HCT116 (cell line): ENCODE data around the gene ANKS1A. TPM values are rescaled to one million over a fixed set of nuclear protein-coding genes. Genes with fewer than 3 reads are reported as not detected.

Experiments
- ATAC-seq: fragments of 200-7000 bp; cut with Tn5 transposase; 2 replicates; pipeline ENCODE4 v1.9.1; 2020; ENCODE audit warnings: mild to moderate bottlenecking, moderate library complexity
- BruUV-seq: library from RNA; stranded (reverse); fragments of 400-500 nt; replicated peaks from 2 replicates; lab custom pipeline; 2021; lab: Mats Ljungman, UMichigan
- CTCF ChIA-PET: fragments of 300-600 bp; sonication (Branson Sonifier 250); formaldehyde crosslinking; loops from one replicate; lab custom pipeline; 2021; ENCODE audit warnings: antibody characterized with exemption; lab: Charles Lee
- POLR2A ChIA-PET: fragments of 300-600, 350-600 bp; sonication (Branson Sonifier 250); formaldehyde crosslinking; loops from one replicate; lab custom pipeline; 2021; ENCODE audit warnings: antibody characterized with exemption; lab: Charles Lee
- RAD21 ChIA-PET, 2 experiments: fragments of 300-600 bp; sonication (Branson Sonifier 250); formaldehyde crosslinking; loops; one replicate each; lab custom pipeline; 2023; ENCODE audit warnings: low total read pairs in 2 of 2; ENCODE audit not compliant: uncharacterized antibody in 2 of 2, unreplicated experiment in 2 of 2, low non-redundant PET in 1 of 2; lab: Charles Lee
- DNase-seq: peaks from one replicate; pipeline ENCODE4 v3.0.0-alpha.2; 2010; ENCODE audit warnings: low read depth, low spot score
- H2AFZ ChIP-seq: fragments of 200-600 bp; shearing (Covaris generic), sonication (generic); 2 replicates; pipeline ENCODE4 v1.6.1; 2017; ENCODE audit warnings: low read depth, mixed run types, mixed read lengths, antibody characterized with exemption, low read length; ENCODE audit not compliant: poor library complexity, severe bottlenecking
- H3K27ac ChIP-seq: 2 replicates; pipeline ENCODE4 v1.5.1; 2012; ENCODE audit warnings: low read depth, low read length
- H3K27me3 ChIP-seq: fragments of 200-600 bp; sonication (generic); 2 replicates; pipeline ENCODE4 v1.6.1; 2016; ENCODE audit warnings: mixed run types, low read length, mixed read lengths; ENCODE audit not compliant: insufficient read depth
- H3K36me3 ChIP-seq, 2 experiments: fragments of 200-500 bp in 1 of 2; fragments of 200-600 bp in 1 of 2; sonication (Bioruptor generic) in 1 of 2; sonication (generic) in 1 of 2; 2 replicates each; pipeline versions ENCODE4 v1.5.1 to v1.6.1; 2014 to 2016; ENCODE audit warnings: low read length in 2 of 2, inconsistent platforms in 1 of 2, mixed read lengths in 1 of 2, mixed run types in 1 of 2; ENCODE audit not compliant: insufficient read depth in 2 of 2, control insufficient read depth in 1 of 2
- H3K4me1 ChIP-seq, 2 experiments: fragments of 200-600 bp in 1 of 2; sonication (generic) in 1 of 2; 2 replicates each; pipeline versions ENCODE4 v1.5.1 to v1.6.1; 2012 to 2017; ENCODE audit warnings: low read length in 2 of 2, inconsistent platforms in 1 of 2, mild to moderate bottlenecking in 1 of 2, mixed read lengths in 1 of 2, mixed run types in 1 of 2, moderate library complexity in 1 of 2; ENCODE audit not compliant: insufficient read depth in 2 of 2, control insufficient read depth in 1 of 2
- H3K4me2 ChIP-seq: fragments of 200-600 bp; sonication (generic); 2 replicates; pipeline ENCODE4 v1.6.1; 2017; ENCODE audit warnings: mixed run types, low read length, mixed read lengths
- H3K4me3 ChIP-seq, 2 experiments: fragments of 200-600 bp in 1 of 2; sonication (generic) in 1 of 2; replicated peaks in 1 of 2; 2 replicates each; pipeline ENCODE4 v1.5.1; 2011 to 2016; ENCODE audit warnings: low read length in 2 of 2, control low read depth in 1 of 2, low read depth in 1 of 2, mild to moderate bottlenecking in 1 of 2, mixed read lengths in 1 of 2, mixed run types in 1 of 2
- H3K79me2 ChIP-seq: fragments of 200-600 bp; sonication (generic); 2 replicates; pipeline ENCODE4 v1.6.1; 2017; ENCODE audit warnings: mild to moderate bottlenecking, mixed run types, low read length, moderate library complexity, mixed read lengths; ENCODE audit not compliant: insufficient read depth
- H3K9ac ChIP-seq: fragments of 200-600 bp; sonication (generic); 2 replicates; pipeline ENCODE4 v1.6.1; 2016; ENCODE audit warnings: low read length, mixed read lengths
- H3K9me2 ChIP-seq: fragments of 200-600 bp; sonication (generic), shearing (Covaris generic); 2 replicates; pipeline ENCODE4 v1.6.1; 2017; ENCODE audit warnings: mixed run types, mild to moderate bottlenecking, moderate library complexity; ENCODE audit not compliant: insufficient read depth
- H3K9me3 ChIP-seq, 2 experiments: fragments of 200-500 bp in 1 of 2; fragments of 200-600 bp in 1 of 2; sonication (Bioruptor generic) in 1 of 2; sonication (generic) in 1 of 2; 2 replicates each; pipeline ENCODE4 v1.6.1; 2014 to 2017; ENCODE audit warnings: low read length in 2 of 2, mixed read lengths in 2 of 2, inconsistent platforms in 1 of 2, low read depth in 1 of 2, mild to moderate bottlenecking in 1 of 2, mixed run types in 1 of 2, moderate library complexity in 1 of 2; ENCODE audit not compliant: control insufficient read depth in 1 of 2, insufficient read depth in 1 of 2
- H4K20me1 ChIP-seq: fragments of 200-600 bp; sonication (generic), shearing (Covaris generic); 2 replicates; pipeline ENCODE4 v1.6.1; 2017; ENCODE audit warnings: mixed run types, mild to moderate bottlenecking, moderate library complexity; ENCODE audit not compliant: insufficient read depth
- CTCF ChIP-seq, 3 experiments: fragments of 200-600 bp in 1 of 3; sonication (generic) in 1 of 3; IDR thresholded peaks in 2 of 3; conservative IDR thresholded peaks in 1 of 3; 2 replicates each; pipeline ENCODE4 v1.5.1; 2012 to 2017; ENCODE audit warnings: low read depth in 2 of 3, low read length in 2 of 3, antibody characterized with exemption in 1 of 3, borderline replicate concordance in 1 of 3, control low read depth in 1 of 3, mild to moderate bottlenecking in 1 of 3, mixed read lengths in 1 of 3, mixed run types in 1 of 3, moderate library complexity in 1 of 3; ENCODE audit not compliant: insufficient read depth in 1 of 3
- EGR1 ChIP-seq: IDR thresholded peaks from 2 replicates; pipeline ENCODE4 v1.6.1; 2012; ENCODE audit warnings: low read depth
- EZH2 ChIP-seq: fragments of 200-600 bp; sonication (generic); IDR thresholded peaks from 2 replicates; pipeline ENCODE4 v1.6.1; 2017; ENCODE audit warnings: antibody characterized with exemption, mixed run types
- FOSL1 ChIP-seq: IDR thresholded peaks from 2 replicates; pipeline ENCODE4 v1.6.1; 2012; ENCODE audit warnings: low read depth
- REST ChIP-seq: IDR thresholded peaks from 2 replicates; pipeline ENCODE4 v1.6.1; 2012; ENCODE audit warnings: low read depth
- SIN3A ChIP-seq: IDR thresholded peaks from 2 replicates; pipeline ENCODE4 v1.6.1; 2012; ENCODE audit warnings: low read depth
- TCF7L2 ChIP-seq: IDR thresholded peaks from 2 replicates; pipeline ENCODE4 v1.7.0; 2011; ENCODE audit warnings: borderline replicate concordance, inconsistent platforms; ENCODE audit not compliant: insufficient read depth, insufficient read length; ENCODE audit errors: extremely low read depth
- YY1 ChIP-seq: IDR thresholded peaks from 2 replicates; pipeline ENCODE4 v1.6.1; 2011; ENCODE audit warnings: low read length, low read depth, moderate library complexity, mild to moderate bottlenecking; ENCODE audit not compliant: insufficient replicate concordance; ENCODE audit errors: extremely low read depth
- intact Hi-C: fragments of 100-400 bp; cut with micrococcal nuclease; formaldehyde crosslinking; loops from 2 replicates; pipeline ENCODE4 v1.10.0; 2022
- total RNA-seq: library from RNA; stranded (reverse); gene quantifications from one replicate; pipeline ENCODE4 v1.2.1, GENCODE V29; 2021; ENCODE audit not compliant: unreplicated experiment

Gene ANKS1A
- total RNA-seq, 1 experiment from 2014 or later: 20.6 TPM

- TF ChIP-seq TCF7L2: no peak
- no peak for TF ChIP-seq YY1
- TF ChIP-seq EGR1: no peak
- TF ChIP-seq CTCF (IDR thresholded peaks at IDR 0.05 in 2 of 3, conservative IDR thresholded peaks at IDR 0.05 in 1 of 3; ENCODE audit: borderline replicate concordance in 1 of 3, insufficient read depth in 1 of 3, low read depth in 2 of 3, low read length in 2 of 3): no peak
- no peak for TF ChIP-seq EZH2
- no peak for TF ChIP-seq REST
Measured at GRCh38 chr6:34855463-34855862, 33.6 kb upstream of the ANKS1A start (continued).

GRCh38 chr6:34858681-34859080 is 30.4 kb upstream of the ANKS1A start:
- DNase-seq (no peak), ATAC-seq (peak; percentile 84)
- ChIA-PET POLR2A (no interaction called here), RAD21 (no interaction called here), CTCF (interaction anchor here (0.9 to 1.2 kb wide), 3 partner anchors 10 to 17 kb away, joined by 3 to 4 read pairs (median 3); no protein-coding TSS in a partner anchor)
- no peak overlapping the region for H3K9ac ChIP-seq
- no peaks in the 10 kb centered on the region for H4K20me1 ChIP-seq
- TF ChIP-seq CTCF (IDR thresholded peaks at IDR 0.05 in 2 of 3, conservative IDR thresholded peaks at IDR 0.05 in 1 of 3; ENCODE audit: borderline replicate concordance in 1 of 3, insufficient read depth in 1 of 3, low read depth in 2 of 3, low read length in 2 of 3) (peak in 2 of 3 experiments; percentile 48 to 53; a peak in 4 of 6 replicates), SIN3A (no peak), FOSL1 (no peak), EZH2 (no peak)
- no peak overlapping the region for H3K4me3 ChIP-seq
- BruUV-seq: no TSS peak
- H3K79me2 ChIP-seq: no peaks in the 10 kb centered on the region
- no peak overlapping the region for H2AFZ ChIP-seq
- H3K36me3 ChIP-seq: peaks cover 15 to 30% of the 10 kb centered on the region in 2 experiments
- no peaks in the 10 kb centered on the region for H3K9me2 ChIP-seq
- no peaks in the 10 kb centered on the region for H3K4me1 ChIP-seq
- no peaks in the 10 kb centered on the region for H3K9me3 ChIP-seq
- no peaks in the 10 kb centered on the region for H3K27me3 ChIP-seq
- no peak overlapping the region for H3K4me2 ChIP-seq
- intact Hi-C loops: no loop called here
- no peak overlapping the region for H3K27ac ChIP-seq
